ENCODE measurements around the gene ZNF469.

ZNF469 gene

GRCh38 chr16:88351491-88352101 is 31.2 kb upstream of the ZNF469 start:
- Histone ChIP-seq H3K9me3 (ENCODE audit: low read length) (no peaks in the 10 kb centered on the region), H3K4me3 (ENCODE audit: low read length) (no peak overlapping the region), H3K4me1 (ENCODE audit: insufficient read depth, low read length) (peaks cover 2% of the 10 kb centered on the region), H3K36me3 (ENCODE audit: insufficient read depth, low read length) (no peaks in the 10 kb centered on the region), H3K27me3 (ENCODE audit: insufficient read depth, low read length) (peaks cover 4% of the 10 kb centered on the region), H2AFZ (ENCODE audit: low read depth, low read length) (no peak overlapping the region)

DNA sequence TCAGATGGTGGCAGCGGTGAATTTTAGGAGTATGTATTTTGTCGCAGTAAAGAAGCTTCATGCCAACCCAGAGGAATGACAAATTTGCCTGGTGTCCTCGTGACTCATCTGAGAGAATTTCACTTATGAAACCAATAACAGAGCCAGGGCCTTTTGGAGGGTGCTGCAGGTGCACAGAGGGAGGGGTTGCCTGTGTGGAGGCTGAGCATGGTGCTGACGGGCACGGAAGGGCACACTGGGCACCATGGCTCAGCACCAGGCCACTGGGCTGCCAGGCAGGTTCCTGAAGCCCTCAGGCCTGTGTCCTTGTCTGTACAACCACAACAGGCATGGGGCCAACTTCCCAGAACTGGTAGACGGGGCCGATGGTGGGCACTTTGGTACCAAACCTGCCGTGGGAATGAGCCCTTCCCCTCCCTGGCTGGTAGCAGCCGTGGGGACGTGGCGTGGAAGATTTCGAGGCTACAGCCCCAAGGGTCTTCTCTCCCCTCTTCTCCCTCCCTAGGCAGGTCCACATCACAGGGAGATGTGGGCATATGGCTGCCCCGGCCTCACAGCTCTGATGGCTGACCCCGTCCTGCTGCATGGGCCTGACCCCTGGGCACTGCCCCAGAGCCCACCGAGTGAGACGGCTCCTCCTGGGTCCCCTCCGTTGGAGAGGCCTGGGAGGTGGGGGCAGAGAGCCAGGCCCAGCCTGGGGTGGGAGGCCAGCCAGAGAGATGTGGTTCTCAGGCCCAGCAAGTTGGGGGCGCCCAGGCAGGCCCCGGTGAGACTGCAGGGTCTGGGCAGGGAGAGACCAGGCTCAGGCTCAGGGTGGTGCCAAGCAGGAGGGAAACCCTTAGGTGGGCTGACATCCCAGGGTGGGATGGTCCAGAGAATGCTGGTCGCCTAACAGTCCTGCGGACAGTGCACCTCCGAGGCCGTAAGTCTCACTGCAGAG is 30.2 kb upstream of the ZNF469 start:
- Histone ChIP-seq H3K4me1 (ENCODE audit: insufficient read depth, low read length) (peaks cover 2% of the 10 kb centered on the region), H3K27me3 (ENCODE audit: insufficient read depth, low read length) (peaks cover 4% of the 10 kb centered on the region), H2AFZ (ENCODE audit: low read depth, low read length) (no peak overlapping the region), H3K9me3 (ENCODE audit: low read length) (no peaks in the 10 kb centered on the region), H3K4me3 (ENCODE audit: low read length) (no peak overlapping the region), H3K36me3 (ENCODE audit: insufficient read depth, low read length) (no peaks in the 10 kb centered on the region)

GRCh38 chr16:88353232-88353631 is 29.5 kb upstream of the ZNF469 start:
- H3K27me3 ChIP-seq (ENCODE audit: insufficient read depth, low read length): peaks cover 4% of the 10 kb centered on the region
- H2AFZ ChIP-seq (ENCODE audit: low read depth, low read length): no peak overlapping the region
- no peak overlapping the region for H3K4me3 ChIP-seq (ENCODE audit: low read length)
- peaks cover 2% of the 10 kb centered on the region for H3K4me1 ChIP-seq (ENCODE audit: insufficient read depth, low read length)
- H3K9me3 ChIP-seq (ENCODE audit: low read length): no peaks in the 10 kb centered on the region
- H3K36me3 ChIP-seq (ENCODE audit: insufficient read depth, low read length): no peaks in the 10 kb centered on the region

DNA sequence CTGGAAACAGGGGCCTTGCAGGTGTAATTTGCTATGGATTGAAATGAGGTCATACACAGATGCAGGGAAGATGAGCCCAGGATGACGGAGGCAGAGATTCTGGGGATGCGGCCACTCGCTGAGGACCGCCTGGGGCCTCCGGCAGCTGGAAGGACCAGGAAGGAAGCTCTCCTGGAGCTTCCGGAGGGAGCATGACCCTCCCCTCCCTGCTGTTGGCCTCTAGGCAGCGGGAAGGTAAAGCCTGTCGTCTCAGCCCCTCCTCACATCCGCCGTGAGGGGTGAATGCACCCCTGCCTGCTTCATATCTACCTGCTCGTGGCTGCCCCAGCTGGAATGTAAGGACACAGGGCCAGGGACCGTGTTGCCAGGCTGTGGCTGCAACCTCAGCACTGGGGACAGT is 29.1 kb upstream of the ZNF469 start:
- no peaks in the 10 kb centered on the region for H3K36me3 ChIP-seq (ENCODE audit: insufficient read depth, low read length)
- H3K9me3 ChIP-seq (ENCODE audit: low read length): no peaks in the 10 kb centered on the region
- H3K27me3 ChIP-seq (ENCODE audit: insufficient read depth, low read length): peaks cover 4% of the 10 kb centered on the region
- H2AFZ ChIP-seq (ENCODE audit: low read depth, low read length): no peak overlapping the region
- H3K4me1 ChIP-seq (ENCODE audit: insufficient read depth, low read length): peaks cover 2% of the 10 kb centered on the region
- H3K4me3 ChIP-seq (ENCODE audit: low read length): no peak overlapping the region

- no peak overlapping the region for H2AFZ ChIP-seq (ENCODE audit: low read depth, low read length)
- H3K4me1 ChIP-seq (ENCODE audit: insufficient read depth, low read length): peaks cover 2% of the 10 kb centered on the region
- H3K36me3 ChIP-seq (ENCODE audit: insufficient read depth, low read length): no peaks in the 10 kb centered on the region
- H3K9me3 ChIP-seq (ENCODE audit: low read length): peaks cover 2% of the 10 kb centered on the region
- H3K4me3 ChIP-seq (ENCODE audit: low read length): no peak overlapping the region
- H3K27me3 ChIP-seq (ENCODE audit: insufficient read depth, low read length): peaks cover 4% of the 10 kb centered on the region
Measured at GRCh38 chr16:88354229-88355092, 28.3 kb upstream of the ZNF469 start.

DNA sequence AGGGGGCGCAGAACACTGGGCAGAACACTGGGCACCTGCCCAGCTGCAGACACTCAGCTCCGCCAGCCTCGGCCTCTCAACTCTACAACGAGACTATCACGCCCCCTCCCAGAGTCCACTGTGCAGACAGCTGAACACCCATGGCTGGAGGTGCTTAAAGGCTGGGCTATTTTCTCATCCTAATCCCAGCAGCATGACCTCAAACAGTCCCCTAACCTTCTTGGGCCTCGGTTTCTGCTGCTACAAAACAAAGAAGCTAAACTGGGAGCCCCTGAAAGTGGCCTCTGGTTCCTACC is 27.7 kb upstream of the ZNF469 start:
- no peak overlapping the region for H3K4me3 ChIP-seq (ENCODE audit: low read length)
- no peak overlapping the region for H2AFZ ChIP-seq (ENCODE audit: low read depth, low read length)
- H3K36me3 ChIP-seq (ENCODE audit: insufficient read depth, low read length): no peaks in the 10 kb centered on the region

DNA sequence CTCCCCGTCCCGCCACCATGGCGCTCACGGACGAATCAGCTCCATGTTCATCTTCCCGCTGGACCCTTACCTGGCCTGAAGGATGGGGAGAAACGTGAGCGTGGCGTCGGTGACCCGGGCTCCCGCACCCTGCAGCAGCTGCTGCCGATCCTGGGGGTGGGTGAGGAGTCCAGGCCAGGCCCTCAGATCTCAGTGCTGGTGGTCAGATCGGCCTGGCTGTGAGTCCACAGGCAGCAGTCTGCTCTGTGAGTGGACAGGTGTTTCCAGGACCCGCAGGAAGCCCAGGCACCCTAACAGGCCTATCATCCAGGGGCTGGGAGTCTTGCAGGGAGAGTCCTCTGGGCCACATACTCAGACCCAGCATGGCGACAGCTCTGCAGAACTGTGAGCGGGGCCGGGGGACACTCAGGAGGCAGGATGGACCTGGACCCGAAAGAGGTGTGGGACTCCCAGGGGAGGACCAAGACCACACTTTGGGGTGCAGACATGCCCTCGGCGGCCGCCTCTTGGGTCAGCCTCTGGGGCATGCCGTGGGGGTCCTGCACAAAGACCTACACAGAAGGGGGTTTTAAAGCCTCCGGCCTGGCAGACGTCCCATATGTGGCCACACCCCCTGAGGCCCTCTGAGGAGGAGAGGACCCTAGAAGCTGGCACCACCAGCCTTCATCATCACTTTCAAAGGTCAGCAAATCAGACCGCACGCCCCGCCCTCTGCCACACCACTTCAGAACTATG is 27.2 kb upstream of the ZNF469 start:
- Histone ChIP-seq H3K4me1 (ENCODE audit: insufficient read depth, low read length) (peaks cover 2% of the 10 kb centered on the region), H2AFZ (ENCODE audit: low read depth, low read length) (no peak overlapping the region), H3K27me3 (ENCODE audit: insufficient read depth, low read length) (peaks cover 4% of the 10 kb centered on the region), H3K9me3 (ENCODE audit: low read length) (peaks cover 2% of the 10 kb centered on the region), H3K4me3 (ENCODE audit: low read length) (no peak overlapping the region), H3K36me3 (ENCODE audit: insufficient read depth, low read length) (no peaks in the 10 kb centered on the region)

More for the DNA sequence above, 27.7 kb upstream of the ZNF469 start:
- Histone ChIP-seq H3K4me1 (ENCODE audit: insufficient read depth, low read length) (peaks cover 2% of the 10 kb centered on the region), H3K9me3 (ENCODE audit: low read length) (peaks cover 2% of the 10 kb centered on the region), H3K27me3 (ENCODE audit: insufficient read depth, low read length) (peaks cover 4% of the 10 kb centered on the region)

DNA sequence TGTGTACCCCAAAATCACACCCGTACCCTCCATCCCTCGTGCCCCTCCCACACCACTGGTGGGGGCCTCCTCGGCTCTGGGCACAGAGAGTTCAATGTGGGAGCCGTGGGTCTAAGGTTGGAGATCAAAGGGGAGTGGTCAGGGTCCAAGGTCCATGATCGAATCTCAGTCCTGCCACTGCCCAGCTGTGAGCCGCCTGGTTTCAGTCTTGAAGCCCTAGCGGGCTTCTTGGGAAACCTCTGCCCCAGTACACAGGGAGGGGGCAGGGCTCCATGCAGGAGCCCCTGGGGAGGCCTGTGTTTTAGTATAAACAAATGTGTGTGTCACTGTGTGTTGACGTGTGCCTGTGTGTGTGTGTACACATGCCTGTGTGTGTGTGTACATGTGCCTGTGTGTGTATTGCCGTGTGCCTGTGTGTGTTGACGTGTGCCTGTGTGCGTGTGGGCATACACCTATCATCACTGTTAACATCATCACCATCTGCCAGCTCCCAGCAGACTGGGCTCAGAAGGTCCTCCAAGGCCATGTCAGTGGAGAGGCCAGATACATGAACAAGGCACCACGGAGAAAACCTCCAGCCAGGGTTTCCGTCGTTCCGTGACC is 26.5 kb upstream of the ZNF469 start:
- Histone ChIP-seq H3K4me3 (ENCODE audit: low read length) (no peak overlapping the region), H3K27me3 (ENCODE audit: insufficient read depth, low read length) (peaks cover 2% of the 10 kb centered on the region), H2AFZ (ENCODE audit: low read depth, low read length) (no peak overlapping the region), H3K36me3 (ENCODE audit: insufficient read depth, low read length) (no peaks in the 10 kb centered on the region), H3K4me1 (ENCODE audit: insufficient read depth, low read length) (peaks cover 2% of the 10 kb centered on the region), H3K9me3 (ENCODE audit: low read length) (peaks cover 2% of the 10 kb centered on the region)

- Histone ChIP-seq H2AFZ (ENCODE audit: low read depth, low read length) (no peak overlapping the region), H3K4me1 (ENCODE audit: insufficient read depth, low read length) (no peaks in the 10 kb centered on the region), H3K27me3 (ENCODE audit: insufficient read depth, low read length) (peaks cover 2% of the 10 kb centered on the region), H3K4me3 (ENCODE audit: low read length) (no peak overlapping the region), H3K36me3 (ENCODE audit: insufficient read depth, low read length) (no peaks in the 10 kb centered on the region), H3K9me3 (ENCODE audit: low read length) (peaks cover 2% of the 10 kb centered on the region)
Measured at GRCh38 chr16:88356727-88357199, 26.0 kb upstream of the ZNF469 start.

GRCh38 chr16:88357317-88358022 is 25.3 kb upstream of the ZNF469 start:
- no peak overlapping the region for H3K4me3 ChIP-seq (ENCODE audit: low read length)
- peaks cover 1% of the 10 kb centered on the region for H3K27me3 ChIP-seq (ENCODE audit: insufficient read depth, low read length)
- H3K36me3 ChIP-seq (ENCODE audit: insufficient read depth, low read length): no peaks in the 10 kb centered on the region
- H3K4me1 ChIP-seq (ENCODE audit: insufficient read depth, low read length): no peaks in the 10 kb centered on the region
- peaks cover 2% of the 10 kb centered on the region for H3K9me3 ChIP-seq (ENCODE audit: low read length)
- no peak overlapping the region for H2AFZ ChIP-seq (ENCODE audit: low read depth, low read length)

DNA sequence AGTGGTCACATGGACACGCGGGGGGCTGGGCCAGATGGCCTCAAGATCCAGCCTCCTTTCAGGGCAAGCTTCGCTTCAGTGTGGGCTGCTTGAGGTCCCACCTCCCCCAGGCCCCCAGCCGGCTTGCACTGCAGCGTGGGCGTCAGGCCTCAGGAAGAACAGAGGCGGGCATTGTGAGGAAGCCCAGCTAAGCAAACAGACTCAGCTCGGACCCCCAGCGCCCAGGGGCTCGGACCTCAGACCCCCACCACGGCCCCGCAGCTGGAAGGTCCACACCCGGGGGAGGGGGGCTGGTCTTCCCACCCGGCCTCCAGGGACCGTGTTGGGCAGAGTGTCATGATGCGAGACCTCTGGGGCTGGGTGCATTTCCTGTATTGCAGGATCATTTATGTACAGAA is 24.7 kb upstream of the ZNF469 start:
- peaks cover 2% of the 10 kb centered on the region for H3K9me3 ChIP-seq (ENCODE audit: low read length)
- no peak overlapping the region for H3K4me3 ChIP-seq (ENCODE audit: low read length)
- H2AFZ ChIP-seq (ENCODE audit: low read depth, low read length): no peak overlapping the region
- no peaks in the 10 kb centered on the region for H3K27me3 ChIP-seq (ENCODE audit: insufficient read depth, low read length)
- H3K4me1 ChIP-seq (ENCODE audit: insufficient read depth, low read length): no peaks in the 10 kb centered on the region
- no peaks in the 10 kb centered on the region for H3K36me3 ChIP-seq (ENCODE audit: insufficient read depth, low read length)

- Histone ChIP-seq H3K9me3 (ENCODE audit: low read length) (peaks cover 2% of the 10 kb centered on the region), H3K4me3 (ENCODE audit: low read length) (no peak overlapping the region), H3K27me3 (ENCODE audit: insufficient read depth, low read length) (no peaks in the 10 kb centered on the region), H2AFZ (ENCODE audit: low read depth, low read length) (no peak overlapping the region), H3K4me1 (ENCODE audit: insufficient read depth, low read length) (no peaks in the 10 kb centered on the region), H3K36me3 (ENCODE audit: insufficient read depth, low read length) (no peaks in the 10 kb centered on the region)
Measured at GRCh38 chr16:88359008-88359407, 23.8 kb upstream of the ZNF469 start.
